22Rv1 (cell line): ENCODE measurements around the gene PRRG1.
A peak's percentile ranks its signal among the peaks of the same experiment; 100 is the strongest.

Experiments
- H3K27ac ChIP-seq: fragments of 450-650 bp; 2 replicates; pipeline ENCODE4 v1.5.1; 2017
- ZFX ChIP-seq: fragments of 450-650 bp; IDR thresholded peaks from 2 replicates; pipeline ENCODE4 v1.6.1; 2017; ENCODE audit warnings: antibody characterized with exemption, borderline replicate concordance
- TF ChIP-seq, protein P1 (sequence below): fragments of 450-650 bp; IDR thresholded peaks from 2 replicates; pipeline ENCODE4 v1.5.1; 2017; ENCODE audit warnings: mild to moderate bottlenecking

Gene PRRG1

GRCh38 chrX:37331546-37331945 lies 17.6 kb upstream of the PRRG1 start:
- H3K27ac ChIP-seq, result no peak overlapping the region
- TF ChIP-seq, protein P1, sequence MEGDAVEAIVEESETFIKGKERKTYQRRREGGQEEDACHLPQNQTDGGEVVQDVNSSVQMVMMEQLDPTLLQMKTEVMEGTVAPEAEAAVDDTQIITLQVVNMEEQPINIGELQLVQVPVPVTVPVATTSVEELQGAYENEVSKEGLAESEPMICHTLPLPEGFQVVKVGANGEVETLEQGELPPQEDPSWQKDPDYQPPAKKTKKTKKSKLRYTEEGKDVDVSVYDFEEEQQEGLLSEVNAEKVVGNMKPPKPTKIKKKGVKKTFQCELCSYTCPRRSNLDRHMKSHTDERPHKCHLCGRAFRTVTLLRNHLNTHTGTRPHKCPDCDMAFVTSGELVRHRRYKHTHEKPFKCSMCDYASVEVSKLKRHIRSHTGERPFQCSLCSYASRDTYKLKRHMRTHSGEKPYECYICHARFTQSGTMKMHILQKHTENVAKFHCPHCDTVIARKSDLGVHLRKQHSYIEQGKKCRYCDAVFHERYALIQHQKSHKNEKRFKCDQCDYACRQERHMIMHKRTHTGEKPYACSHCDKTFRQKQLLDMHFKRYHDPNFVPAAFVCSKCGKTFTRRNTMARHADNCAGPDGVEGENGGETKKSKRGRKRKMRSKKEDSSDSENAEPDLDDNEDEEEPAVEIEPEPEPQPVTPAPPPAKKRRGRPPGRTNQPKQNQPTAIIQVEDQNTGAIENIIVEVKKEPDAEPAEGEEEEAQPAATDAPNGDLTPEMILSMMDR, result no peak
- TF ChIP-seq ZFX, result no peak

DNA sequence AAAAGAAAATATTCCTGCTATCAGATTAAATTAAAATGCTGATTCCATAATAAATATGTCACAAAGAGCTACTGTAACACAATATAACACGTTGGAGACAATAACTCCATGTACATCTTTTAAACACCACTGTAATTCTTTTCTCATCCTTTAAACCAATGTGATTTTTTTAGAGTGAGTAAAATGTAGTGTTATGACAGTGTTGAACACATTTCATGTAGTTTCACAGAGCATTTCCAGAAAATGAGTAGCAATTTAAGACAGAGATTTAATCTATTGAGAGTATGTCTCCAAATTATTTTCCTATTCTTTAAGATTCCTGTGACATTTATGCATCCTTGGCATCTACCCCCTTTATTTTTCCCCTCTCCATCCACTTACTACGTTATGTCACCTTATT lies 17.1 kb upstream of the PRRG1 start:
- TF ChIP-seq, protein P1, result no peak
- no peak for TF ChIP-seq ZFX
- H3K27ac ChIP-seq, result no peak overlapping the region

DNA sequence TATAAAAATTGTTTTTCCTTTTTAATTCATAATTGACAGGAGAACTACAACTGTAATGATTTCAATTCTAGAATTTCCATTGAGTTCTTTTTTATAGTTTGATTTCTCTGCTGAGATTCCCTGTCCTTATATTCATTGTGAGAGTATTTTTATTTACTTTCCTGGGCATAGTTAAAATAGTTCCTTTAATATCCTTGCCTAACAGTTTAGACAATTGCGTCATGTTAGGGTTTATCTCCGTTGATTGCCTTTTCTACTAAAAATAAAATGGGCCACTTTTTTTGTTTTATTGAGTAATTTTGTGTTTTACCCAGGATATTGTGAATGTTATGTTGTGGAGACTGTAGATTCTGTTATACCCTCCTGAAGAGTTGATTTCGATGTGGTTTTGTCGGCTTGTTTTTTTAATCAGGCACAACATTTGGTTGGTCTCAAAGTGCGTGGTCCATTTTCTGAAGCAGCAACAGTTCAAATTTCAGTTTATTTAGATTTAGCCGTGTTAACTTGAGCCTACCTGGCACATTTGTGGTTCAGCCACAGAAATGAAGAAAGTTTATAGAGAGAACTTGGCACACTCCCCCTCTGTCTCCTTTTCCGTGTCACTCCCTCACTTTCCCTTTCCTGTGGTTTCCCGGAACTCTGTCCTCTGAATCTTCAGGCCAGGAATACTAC lies 16.0 kb upstream of the PRRG1 start:
- no peak overlapping the region for H3K27ac ChIP-seq
- TF ChIP-seq ZFX, result no peak
- TF ChIP-seq, protein P1, result no peak

DNA sequence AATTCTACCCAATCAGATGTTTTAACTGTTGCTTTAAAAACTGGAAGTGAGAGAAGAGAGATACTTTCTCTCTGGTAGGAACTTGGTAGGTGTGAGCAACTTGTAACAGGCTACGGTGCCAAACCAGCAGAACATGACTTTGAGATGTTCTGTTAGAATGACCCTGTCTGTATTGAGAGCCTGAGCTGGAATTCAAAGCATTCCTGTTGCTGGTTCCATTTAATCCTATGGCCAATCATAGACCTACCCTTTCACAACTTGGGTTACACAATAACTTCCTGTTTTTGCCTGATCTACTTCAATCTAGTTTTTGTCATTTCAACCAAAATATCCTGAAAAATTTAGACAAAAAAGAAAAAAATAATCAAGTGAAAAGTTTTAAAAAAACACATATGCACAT lies 1.7 kb upstream of the PRRG1 start:
- TF ChIP-seq ZFX, result no peak
- TF ChIP-seq, protein P1, result no peak
- no peak overlapping the region for H3K27ac ChIP-seq

- TF ChIP-seq, protein P1, result no peak
- TF ChIP-seq ZFX, result no peak
- no peak overlapping the region for H3K27ac ChIP-seq
Observed at GRCh38 chrX:37348231-37348970, 763 bp upstream of the PRRG1 start.

DNA sequence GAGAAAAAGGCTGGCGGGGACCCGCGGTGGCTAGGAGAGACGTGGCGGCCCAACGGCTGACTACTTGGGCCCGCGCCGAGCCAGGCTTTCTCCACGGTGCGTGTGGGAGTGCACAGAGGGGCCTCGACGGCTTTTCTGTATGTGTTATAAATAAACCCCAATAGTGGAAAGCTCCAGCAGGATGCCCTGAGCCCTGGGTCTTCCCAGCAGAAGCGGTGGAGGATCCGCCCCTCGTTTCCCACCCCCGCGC lies 268 bp upstream of the PRRG1 start:
- TF ChIP-seq, protein P1, result no peak
- TF ChIP-seq ZFX, result no peak
- H3K27ac ChIP-seq, result no peak overlapping the region

- TF ChIP-seq, protein P1, result no peak
- no peak for TF ChIP-seq ZFX
- H3K27ac ChIP-seq, result 0 out of 2 replicates have a peak overlapping the region, but pooled peaks have one; percentile 35
Observed at GRCh38 chrX:37350034-37350365, 836 bp downstream of the PRRG1 start.
